Neural cell (in vitro differentiated cells): ENCODE data around the gene CPPED1. TPM values are rescaled to one million over a fixed set of nuclear protein-coding genes. Genes with fewer than 3 reads are reported as not detected.

Experiments used
- H2AFZ ChIP-seq: fragments of 200-600, 300-800 bp; sonication (generic), shearing (Covaris generic); 2 replicates; pipeline ENCODE4 v1.6.0; 2014; ENCODE audit warnings: low read depth, mild to moderate bottlenecking, antibody characterized with exemption, low read length, moderate library complexity
- H3F3A ChIP-seq: fragments of 200-600 bp; shearing (Covaris generic); 2 replicates; pipeline ENCODE4 v1.6.1; 2016; ENCODE audit warnings: mild to moderate bottlenecking, moderate library complexity, mixed read lengths, antibody characterized with exemption, low read length; ENCODE audit not compliant: insufficient read depth, poor library complexity, severe bottlenecking
- H3K27ac ChIP-seq: fragments of 200-600, 300-800 bp; sonication (generic), shearing (Covaris generic); 2 replicates; pipeline ENCODE4 v1.5.1; 2014; ENCODE audit warnings: mild to moderate bottlenecking, low read length, moderate library complexity
- H3K27me3 ChIP-seq: fragments of 300-800, 200-600 bp; sonication (generic), shearing (Covaris generic); 2 replicates; pipeline ENCODE4 v1.6.0; 2014; ENCODE audit warnings: mild to moderate bottlenecking, low read depth, low read length, moderate library complexity; ENCODE audit not compliant: insufficient read depth
- H3K36me3 ChIP-seq: fragments of 300-800, 200-600 bp; sonication (generic), shearing (Covaris generic); 2 replicates; pipeline ENCODE4 v1.5.1; 2014; ENCODE audit warnings: mild to moderate bottlenecking, antibody characterized with exemption, low read length, moderate library complexity; ENCODE audit not compliant: insufficient read depth
- H3K4me2 ChIP-seq: fragments of 300-800, 200-600 bp; sonication (generic), shearing (Covaris generic); 2 replicates; pipeline ENCODE4 v1.6.0; 2014; ENCODE audit warnings: mild to moderate bottlenecking, low read length
- H3K4me3 ChIP-seq: fragments of 300-800, 200-600 bp; sonication (generic), shearing (Covaris generic); 2 replicates; pipeline ENCODE4 v1.5.1; 2014; ENCODE audit warnings: mild to moderate bottlenecking, low read length, moderate library complexity
- H3K79me2 ChIP-seq: fragments of 200-600 bp; shearing (Covaris generic); replicated peaks from 2 replicates; pipeline ENCODE4 v1.6.0; 2014; ENCODE audit warnings: mild to moderate bottlenecking, low read length, moderate library complexity; ENCODE audit not compliant: insufficient read depth
- H3K9ac ChIP-seq: fragments of 300-800, 200-600 bp; sonication (generic), shearing (Covaris generic); 2 replicates; pipeline ENCODE4 v1.6.1; 2016; ENCODE audit warnings: mild to moderate bottlenecking, low read length, mixed read lengths
- H3K9me2 ChIP-seq: fragments of 200-600 bp; shearing (Covaris generic); 2 replicates; pipeline ENCODE4 v1.6.1; 2016; ENCODE audit warnings: mild to moderate bottlenecking, low read length, mixed read lengths; ENCODE audit not compliant: insufficient read depth
- H3K9me3 ChIP-seq: fragments of 200-600, 300-800 bp; sonication (generic), shearing (Covaris generic); 2 replicates; pipeline ENCODE4 v1.6.1; 2016; ENCODE audit warnings: mild to moderate bottlenecking, mixed run types, low read length, moderate library complexity, mixed read lengths
- H4K20me1 ChIP-seq: fragments of 200-600 bp; shearing (Covaris generic); 2 replicates; pipeline ENCODE4 v1.6.1; 2016; ENCODE audit warnings: mild to moderate bottlenecking, mixed run types; ENCODE audit not compliant: insufficient read depth
- CTCF ChIP-seq: fragments of 450-650 bp; IDR thresholded peaks from 2 replicates; pipeline ENCODE4 v1.5.1; 2014; ENCODE audit warnings: antibody characterized with exemption, mild to moderate bottlenecking, moderate library complexity; ENCODE audit not compliant: poor library complexity, severe bottlenecking
- EP300 ChIP-seq: fragments of 450-650 bp; conservative IDR thresholded peaks from 2 replicates; pipeline ENCODE4 v1.6.1; 2014; ENCODE audit warnings: antibody characterized with exemption, mild to moderate bottlenecking, moderate library complexity; ENCODE audit not compliant: poor library complexity, severe bottlenecking
- EZH2 ChIP-seq: fragments of 200-600, 300-800 bp; shearing (Covaris generic), sonication (generic); IDR thresholded peaks from 2 replicates; pipeline ENCODE4 v1.6.1; 2014; ENCODE audit warnings: antibody characterized with exemption, low read length, borderline replicate concordance, mild to moderate bottlenecking; ENCODE audit not compliant: insufficient read depth, poor library complexity, severe bottlenecking
- MXI1 ChIP-seq: fragments of 450-650 bp; conservative IDR thresholded peaks from 2 replicates; pipeline ENCODE4 v1.6.1; 2014; ENCODE audit warnings: antibody characterized with exemption, mild to moderate bottlenecking; ENCODE audit not compliant: poor library complexity, severe bottlenecking
- POLR2AphosphoS5 ChIP-seq: IDR thresholded peaks from 2 replicates; pipeline ENCODE4 v1.6.1; 2012
- RAD21 ChIP-seq: fragments of 450-650 bp; conservative IDR thresholded peaks from 2 replicates; pipeline ENCODE4 v1.6.1; 2014; ENCODE audit warnings: antibody characterized with exemption, mild to moderate bottlenecking, moderate library complexity
- REST ChIP-seq: IDR thresholded peaks from 2 replicates; pipeline ENCODE4 v1.6.1; 2012; ENCODE audit warnings: borderline replicate concordance
- SMC3 ChIP-seq: fragments of 450-650 bp; conservative IDR thresholded peaks from 2 replicates; pipeline ENCODE4 v1.6.1; 2014; ENCODE audit warnings: antibody characterized with exemption, mild to moderate bottlenecking, moderate library complexity; ENCODE audit not compliant: poor library complexity
- TAF1 ChIP-seq: IDR thresholded peaks from 2 replicates; pipeline ENCODE4 v1.6.1; 2012; ENCODE audit warnings: low read depth
- polyA plus RNA-seq: library from polyadenylated mRNA; depleted of rRNA; stranded (reverse); fragments of >200 nt; gene quantifications from 2 replicates; pipeline ENCODE4 v1.2.3, GENCODE V29; 2014

CPPED1 gene
- polyA plus RNA-seq, 1 donor from 2014 or later = 2.5 TPM

- Histone ChIP-seq H3K36me3 (no peaks in the 10 kb centered on the region), H3K27ac (no peak overlapping the region), H3K79me2 (no peaks in the 10 kb centered on the region), H3K9me3 (peaks cover 2% of the 10 kb centered on the region), H3K9ac (no peak overlapping the region), H3K4me3 (no peak overlapping the region), H3K4me2 (no peak overlapping the region), H3K9me2 (no peaks in the 10 kb centered on the region), H4K20me1 (no peaks in the 10 kb centered on the region), H3K27me3 (no peaks in the 10 kb centered on the region), H2AFZ (no peak overlapping the region), H3F3A (no peaks in the 10 kb centered on the region)
- TF ChIP-seq SMC3 (no peak), TAF1 (no peak), RAD21 (no peak), EZH2 (no peak), MXI1 (no peak), CTCF (no peak), POLR2AphosphoS5 (no peak), EP300 (no peak), REST (no peak)
These were observed 67.9 kb downstream of the CPPED1 start for GRCh38 chr16:12735805-12736204.

GRCh38 chr16:12732600-12732999 is 71.1 kb downstream of the CPPED1 start:
- H3K9ac ChIP-seq = no peak overlapping the region
- H3K9me3 ChIP-seq = peaks cover 2% of the 10 kb centered on the region
- no peak overlapping the region for H3K27ac ChIP-seq
- H4K20me1 ChIP-seq = no peaks in the 10 kb centered on the region
- no peak overlapping the region for H2AFZ ChIP-seq
- no peaks in the 10 kb centered on the region for H3K27me3 ChIP-seq
- H3K79me2 ChIP-seq = no peaks in the 10 kb centered on the region
- H3K4me3 ChIP-seq = no peak overlapping the region
- H3K36me3 ChIP-seq = no peaks in the 10 kb centered on the region
- no peaks in the 10 kb centered on the region for H3F3A ChIP-seq
- H3K4me2 ChIP-seq = no peak overlapping the region
- no peak for TF ChIP-seq SMC3
- no peak for TF ChIP-seq RAD21
- TF ChIP-seq TAF1 = no peak
- TF ChIP-seq POLR2AphosphoS5 = no peak
- TF ChIP-seq EP300 = no peak
- TF ChIP-seq CTCF = no peak
- TF ChIP-seq EZH2 = no peak
- no peak for TF ChIP-seq MXI1
- TF ChIP-seq REST = no peak
- H3K9me2 ChIP-seq = no peaks in the 10 kb centered on the region
